K562 (cell line): ENCODE results near the gene GSTA2. TPM values are rescaled to one million over a fixed set of nuclear protein-coding genes. Genes with fewer than 3 reads are reported as not detected.

Experiments used
- ATAC-seq: fragments of 200-7000 bp; cut with Tn5 transposase; 3 replicates; pipeline ENCODE4 v1.9.1; 2020; ENCODE audit warnings: moderate library complexity
- BruUV-seq: library from RNA; stranded (reverse); fragments of 400-500 nt; replicated peaks from 2 replicates; lab custom pipeline; 2021; lab: Mats Ljungman, UMichigan
- CTCF ChIA-PET: fragments of 300-600 bp; formaldehyde crosslinking; extraction: SDS; loops from one replicate; lab custom pipeline; 2021; ENCODE audit warnings: low intra/inter-chr PET ratio; lab: Yijun Ruan, JAX
- POLR2A ChIA-PET: fragments of 300-600, 350-650 bp; sonication (Branson Sonifier 250); formaldehyde crosslinking; extraction: SDS; loops from one replicate; lab custom pipeline; 2021; ENCODE audit warnings: antibody characterized with exemption, inconsistent platforms; lab: Yijun Ruan, JAX
- DNase-seq, 4 experiments: peaks; one replicate each; pipeline versions ENCODE4 v3.0.0 to v3.0.0-alpha.2; 2011 to 2018; ENCODE audit warnings: low spot score in 3 of 4, mixed read lengths in 3 of 4; ENCODE audit errors: extremely low read depth in 1 of 4
- FAIRE-seq: peaks from 2 replicates; lab custom pipeline; 2011; peaks lifted over from hg19 to GRCh38; lab: Jason Lieb, UNC
- H2AFZ ChIP-seq: 2 replicates; pipeline ENCODE4 v1.6.0; 2011; ENCODE audit warnings: low read depth, low read length, control low read depth, inconsistent platforms
- H3K27ac ChIP-seq: fragments of 200-600 bp; 3 replicates; pipeline ENCODE4 v1.8.0; 2011; ENCODE audit warnings: low read depth, mild to moderate bottlenecking, control low read depth, inconsistent platforms, low read length, moderate library complexity, mixed read lengths; ENCODE audit errors: extremely low read depth
- H3K27me3 ChIP-seq, 2 experiments: fragments of 300-600 bp in 1 of 2; 2 replicates in 1 of 2; 3 replicates in 1 of 2; pipeline versions ENCODE4 v1.6.0 to v1.8.0; 2011; ENCODE audit warnings: inconsistent platforms in 2 of 2, low read length in 2 of 2, mild to moderate bottlenecking in 1 of 2, mixed read lengths in 1 of 2, moderate library complexity in 1 of 2; ENCODE audit not compliant: control insufficient read depth in 2 of 2, insufficient read depth in 2 of 2
- H3K36me3 ChIP-seq: fragments of 300-600 bp; 3 replicates; pipeline ENCODE4 v1.8.0; 2011; ENCODE audit warnings: mild to moderate bottlenecking, low read length, inconsistent platforms; ENCODE audit not compliant: control insufficient read depth, insufficient read depth
- H3K4me1 ChIP-seq, 2 experiments: fragments of 200-600 bp in 1 of 2; replicated peaks in 1 of 2; 2 replicates in 1 of 2; 3 replicates in 1 of 2; pipeline versions ENCODE4 v1.5.1 to v1.8.0; 2011; ENCODE audit warnings: inconsistent platforms in 2 of 2, low read length in 2 of 2, mild to moderate bottlenecking in 1 of 2, mixed read lengths in 1 of 2, moderate library complexity in 1 of 2; ENCODE audit not compliant: control insufficient read depth in 2 of 2, insufficient read depth in 2 of 2
- H3K4me2 ChIP-seq: 2 replicates; pipeline ENCODE4 v1.6.1; 2011; ENCODE audit warnings: low read length, control low read depth, inconsistent platforms, mixed read lengths; ENCODE audit not compliant: insufficient read depth
- H3K4me3 ChIP-seq: fragments of 200-600 bp; sonication (generic), shearing (Covaris generic); 2 replicates; pipeline ENCODE4 v1.5.1; 2016; ENCODE audit warnings: control low read depth, inconsistent platforms
- H3K79me2 ChIP-seq: fragments of 200-600 bp; 3 replicates; pipeline ENCODE4 v1.8.0; 2011; ENCODE audit warnings: low read length, inconsistent platforms; ENCODE audit not compliant: control insufficient read depth, insufficient read depth
- H3K9ac ChIP-seq, 2 experiments: 2 replicates each; pipeline versions ENCODE4 v1.6.0 to v1.6.1; 2011; ENCODE audit warnings: low read depth in 2 of 2, low read length in 2 of 2, control low read depth in 1 of 2, inconsistent platforms in 1 of 2, mild to moderate bottlenecking in 1 of 2, mixed read lengths in 1 of 2; ENCODE audit not compliant: insufficient read depth in 1 of 2
- H3K9me1 ChIP-seq: one replicate; pipeline ENCODE4 v1.6.0; 2011; ENCODE audit warnings: inconsistent platforms, mild to moderate bottlenecking, low read length, moderate library complexity; ENCODE audit not compliant: control insufficient read depth, insufficient read depth
- H3K9me3 ChIP-seq: replicated peaks from 2 replicates; pipeline ENCODE4 v1.5.1; 2011; ENCODE audit warnings: low read depth, low read length, inconsistent platforms; ENCODE audit not compliant: control insufficient read depth, insufficient read depth
- H4K20me1 ChIP-seq: replicated peaks from 2 replicates; pipeline ENCODE4 v1.6.1; 2011; ENCODE audit warnings: low read length, inconsistent platforms, mixed read lengths; ENCODE audit not compliant: control insufficient read depth, insufficient read depth
- ARID2 ChIP-seq: fragments of 450-650 bp; IDR thresholded peaks from 2 replicates; pipeline ENCODE4 v1.6.1; 2017; ENCODE audit warnings: antibody characterized with exemption, mild to moderate bottlenecking
- BRD9 ChIP-seq: fragments of 450-650 bp; IDR thresholded peaks from 2 replicates; pipeline ENCODE4 v1.6.1; 2018; ENCODE audit warnings: low read depth; ENCODE audit not compliant: partially characterized antibody
- COPS2 ChIP-seq: fragments of 450-650 bp; conservative IDR thresholded peaks from 2 replicates; pipeline ENCODE4 v1.6.1; 2016; ENCODE audit warnings: mild to moderate bottlenecking, moderate library complexity
- FOSL1 ChIP-seq: fragments of 200-800 bp; sonication (Bioruptor generic); conservative IDR thresholded peaks from 2 replicates; pipeline ENCODE4 v1.6.1; 2016; ENCODE audit warnings: missing genetic modification characterization, missing compliant biosample characterization
- GATAD2B ChIP-seq: fragments of 450-650 bp; IDR thresholded peaks from 2 replicates; pipeline ENCODE4 v1.6.1; 2017; ENCODE audit warnings: mild to moderate bottlenecking, borderline replicate concordance
- HCFC1 ChIP-seq: IDR thresholded peaks from 2 replicates; pipeline ENCODE4 v1.6.1; 2012; ENCODE audit warnings: low read depth, low read length, improper control_type of control experiment
- HMG20A ChIP-seq: fragments of 450-650 bp; formaldehyde crosslinking; conservative IDR thresholded peaks from 2 replicates; pipeline ENCODE4 v1.4.0; 2020; ENCODE audit warnings: mild to moderate bottlenecking, mixed read lengths
- JUND ChIP-seq, 2 experiments: IDR thresholded peaks; 2 replicates in 1 of 2; 3 replicates in 1 of 2; pipeline ENCODE4 v1.6.1; 2011; ENCODE audit warnings: borderline replicate concordance in 2 of 2, low read depth in 2 of 2, low read length in 2 of 2, improper control_type of control experiment in 1 of 2, missing biosample characterization in 1 of 2, missing genetic modification characterization in 1 of 2, missing genetic modification reagents in 1 of 2
- LARP7 ChIP-seq: fragments of 450-650 bp; IDR thresholded peaks from 2 replicates; pipeline ENCODE4 v1.6.1; 2016
- NRF1 ChIP-seq, 2 experiments: fragments of 450-650 bp; IDR thresholded peaks in 1 of 2; conservative IDR thresholded peaks in 1 of 2; 2 replicates each; pipeline ENCODE4 v1.6.1; 2014; ENCODE audit warnings: mild to moderate bottlenecking in 2 of 2
- PCBP2 ChIP-seq: fragments of 200-400 bp; formaldehyde crosslinking; IDR thresholded peaks from 2 replicates; pipeline ENCODE4 v1.6.1; 2018; ENCODE audit warnings: low read length, low read depth, mild to moderate bottlenecking, moderate library complexity; ENCODE audit not compliant: poor library complexity, severe bottlenecking
- PRPF4 ChIP-seq: fragments of 200-400 bp; formaldehyde crosslinking; IDR thresholded peaks from one replicate; pipeline ENCODE4 v1.6.1; 2017; ENCODE audit warnings: low read length, low read depth, mild to moderate bottlenecking; ENCODE audit not compliant: insufficient read depth, poor library complexity, severe bottlenecking
- SMARCA5 ChIP-seq: fragments of 450-650 bp; IDR thresholded peaks from 2 replicates; pipeline ENCODE4 v1.6.1; 2016
- SMARCC2 ChIP-seq: fragments of 450-650 bp; IDR thresholded peaks from 2 replicates; pipeline ENCODE4 v1.6.1; 2017; ENCODE audit warnings: antibody characterized with exemption, moderate library complexity, mild to moderate bottlenecking, low read depth
- TBP ChIP-seq: optimal IDR thresholded peaks from 2 replicates; pipeline ENCODE3; 2011; ENCODE audit warnings: low read depth, low read length, improper control_type of control experiment
- ZKSCAN1 ChIP-seq: fragments of 150-350 bp; IDR thresholded peaks from 2 replicates; pipeline ENCODE4 v1.6.1; 2016; ENCODE audit warnings: low read depth, low read length
- ZNF212 ChIP-seq: fragments of 450-650 bp; formaldehyde crosslinking; IDR thresholded peaks from 2 replicates; pipeline ENCODE4 v1.4.0; 2020; ENCODE audit warnings: mild to moderate bottlenecking
- WGBS: fragments of 100-300 bp; shearing (Covaris generic); methylation state at CpG from one replicate; pipeline ENCODE4 v1.1.6; 2016; ENCODE audit warnings: low coverage, mixed read lengths; ENCODE audit not compliant: insufficient coverage; ENCODE audit errors: missing lambda C conversion rate; 5-methylcytosine and 5-hydroxymethylcytosine counted together
- in situ Hi-C: fragments of 300-500 bp; cut with MboI; formaldehyde crosslinking; loops from 4 replicates; pipeline ENCODE4 v1.15.0; 2018; ENCODE audit warnings: inconsistent platforms, mixed read lengths
- intact Hi-C: fragments of 100-400 bp; cut with micrococcal nuclease; formaldehyde crosslinking; loops from 2 replicates; pipeline ENCODE4 v1.14.2; 2022
- polyA plus RNA-seq, 8 experiments: library from polyadenylated mRNA; depleted of rRNA in 4 of 8; stranded (reverse) in 5 of 8; unstranded in 3 of 8; fragments of >200 nt; fragmentation: Nextera tagmentation in 2 of 8; fragmentation: Illumina TruSeq in 1 of 8; extraction: Ambion mirVana in 2 of 8; extraction: Trizol in 1 of 8; gene quantifications; 2 replicates each; pipeline versions ENCODE4 v1.2.1 to v1.2.3, GENCODE V29; 2011 to 2014; ENCODE audit warnings: inconsistent platforms in 1 of 8, missing spikeins in 1 of 8
- total RNA-seq, 7 experiments: library from RNA; depleted of rRNA in 6 of 7; stranded (reverse); fragments of >200 nt in 6 of 7; fragmentation: Illumina TruSeq in 2 of 7; extraction: Trizol in 2 of 7; gene quantifications; 2 replicates each; pipeline versions ENCODE4 v1.2.1 to v1.2.3, GENCODE V29; 2011 to 2021; ENCODE audit warnings: low replicate concordance in 1 of 7
- TF ChIP-seq, protein P1 (sequence below), 2 experiments: IDR thresholded peaks; 2 replicates each; pipeline ENCODE4 v1.6.1; 2012; ENCODE audit warnings: improper control_type of control experiment in 2 of 2, low read depth in 2 of 2, low read length in 2 of 2, borderline replicate concordance in 1 of 2
- TF ChIP-seq, protein P2 (sequence below): sonication (generic); formaldehyde crosslinking; IDR thresholded peaks from 2 replicates; pipeline ENCODE4 v1.8.0; 2022; ENCODE audit warnings: missing genetic modification reagents, mild to moderate bottlenecking, borderline replicate concordance

Gene GSTA2
- total and polyA plus RNA-seq, 9 of the 15 experiments (the other 6 are each of a cell fraction or from before 2014, with no cell fraction given) = 0.11 to 0.24 (median 0.14) TPM; not detected in 3

DNA sequence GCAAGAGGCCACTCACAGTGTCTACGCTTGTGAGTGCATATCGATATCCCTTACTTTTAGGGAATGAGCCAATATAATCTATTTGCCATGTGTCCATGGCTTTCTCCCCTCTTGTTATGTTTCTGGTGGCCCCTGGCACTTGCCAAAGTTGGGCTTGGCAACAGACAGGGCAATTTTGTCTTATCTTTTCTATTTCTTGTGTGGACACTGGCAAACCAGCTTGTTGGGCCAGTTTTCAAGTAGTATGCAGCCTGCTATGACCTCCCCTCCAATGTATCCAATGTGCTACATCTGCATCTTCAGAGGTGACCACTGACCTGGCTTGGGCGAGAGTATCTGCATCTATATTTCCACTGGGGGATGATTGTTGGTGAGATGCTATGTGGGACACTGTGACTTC lies 29.2 kb downstream of the GSTA2 start:
- ChIA-PET POLR2A (interaction anchor here (0.6 kb wide), 1 partner anchor 66 kb away, joined by 3 read pairs; no protein-coding TSS in a partner anchor), CTCF (no interaction called here)
- intact Hi-C loops = no loop called here
- H2AFZ ChIP-seq = no peak overlapping the region
- H3K4me3 ChIP-seq = no peak overlapping the region
- H3K4me1 ChIP-seq = peaks cover 0 to 6% of the 10 kb centered on the region in 2 experiments; a peak in 2 of 5 replicates
- DNase-seq = no peak
- no peaks in the 10 kb centered on the region for H3K36me3 ChIP-seq
- H3K79me2 ChIP-seq = no peaks in the 10 kb centered on the region
- TF ChIP-seq JUND (IDR thresholded peaks at IDR 0.05; ENCODE audit: borderline replicate concordance, low read depth, low read length) = no peak
- no peak for TF ChIP-seq JUND (tag; IDR thresholded peaks at IDR 0.05; ENCODE audit: borderline replicate concordance, low read depth, low read length)
- no peak for TF ChIP-seq ARID2
- TF ChIP-seq, protein P1, sequence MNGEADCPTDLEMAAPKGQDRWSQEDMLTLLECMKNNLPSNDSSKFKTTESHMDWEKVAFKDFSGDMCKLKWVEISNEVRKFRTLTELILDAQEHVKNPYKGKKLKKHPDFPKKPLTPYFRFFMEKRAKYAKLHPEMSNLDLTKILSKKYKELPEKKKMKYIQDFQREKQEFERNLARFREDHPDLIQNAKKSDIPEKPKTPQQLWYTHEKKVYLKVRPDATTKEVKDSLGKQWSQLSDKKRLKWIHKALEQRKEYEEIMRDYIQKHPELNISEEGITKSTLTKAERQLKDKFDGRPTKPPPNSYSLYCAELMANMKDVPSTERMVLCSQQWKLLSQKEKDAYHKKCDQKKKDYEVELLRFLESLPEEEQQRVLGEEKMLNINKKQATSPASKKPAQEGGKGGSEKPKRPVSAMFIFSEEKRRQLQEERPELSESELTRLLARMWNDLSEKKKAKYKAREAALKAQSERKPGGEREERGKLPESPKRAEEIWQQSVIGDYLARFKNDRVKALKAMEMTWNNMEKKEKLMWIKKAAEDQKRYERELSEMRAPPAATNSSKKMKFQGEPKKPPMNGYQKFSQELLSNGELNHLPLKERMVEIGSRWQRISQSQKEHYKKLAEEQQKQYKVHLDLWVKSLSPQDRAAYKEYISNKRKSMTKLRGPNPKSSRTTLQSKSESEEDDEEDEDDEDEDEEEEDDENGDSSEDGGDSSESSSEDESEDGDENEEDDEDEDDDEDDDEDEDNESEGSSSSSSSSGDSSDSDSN (IDR thresholded peaks at IDR 0.05; ENCODE audit: borderline replicate concordance in 1 of 2, low read depth in 2 of 2, low read length in 2 of 2) = no peak
- TF ChIP-seq TBP = no peak
- TF ChIP-seq FOSL1 (tag) = no peak
- TF ChIP-seq HCFC1 = no peak
- no peak for TF ChIP-seq GATAD2B
- TF ChIP-seq ZNF212 (CRISPR knock-in tag) = no peak
- TF ChIP-seq PRPF4 = no peak
- no peak for TF ChIP-seq LARP7
- TF ChIP-seq, protein P2, sequence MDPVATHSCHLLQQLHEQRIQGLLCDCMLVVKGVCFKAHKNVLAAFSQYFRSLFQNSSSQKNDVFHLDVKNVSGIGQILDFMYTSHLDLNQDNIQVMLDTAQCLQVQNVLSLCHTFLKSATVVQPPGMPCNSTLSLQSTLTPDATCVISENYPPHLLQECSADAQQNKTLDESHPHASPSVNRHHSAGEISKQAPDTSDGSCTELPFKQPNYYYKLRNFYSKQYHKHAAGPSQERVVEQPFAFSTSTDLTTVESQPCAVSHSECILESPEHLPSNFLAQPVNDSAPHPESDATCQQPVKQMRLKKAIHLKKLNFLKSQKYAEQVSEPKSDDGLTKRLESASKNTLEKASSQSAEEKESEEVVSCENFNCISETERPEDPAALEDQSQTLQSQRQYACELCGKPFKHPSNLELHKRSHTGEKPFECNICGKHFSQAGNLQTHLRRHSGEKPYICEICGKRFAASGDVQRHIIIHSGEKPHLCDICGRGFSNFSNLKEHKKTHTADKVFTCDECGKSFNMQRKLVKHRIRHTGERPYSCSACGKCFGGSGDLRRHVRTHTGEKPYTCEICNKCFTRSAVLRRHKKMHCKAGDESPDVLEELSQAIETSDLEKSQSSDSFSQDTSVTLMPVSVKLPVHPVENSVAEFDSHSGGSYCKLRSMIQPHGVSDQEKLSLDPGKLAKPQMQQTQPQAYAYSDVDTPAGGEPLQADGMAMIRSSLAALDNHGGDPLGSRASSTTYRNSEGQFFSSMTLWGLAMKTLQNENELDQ (CRISPR knock-in tag) = no peak
- no peak for TF ChIP-seq ZKSCAN1
- no peak for TF ChIP-seq COPS2
- no peak for TF ChIP-seq SMARCA5
- TF ChIP-seq PCBP2 = no peak
- TF ChIP-seq SMARCC2 = no peak
- TF ChIP-seq BRD9 = no peak
- no peak for TF ChIP-seq HMG20A (CRISPR knock-in tag)
- no peak for TF ChIP-seq NRF1 (conservative IDR thresholded peaks at IDR 0.05 in 1 of 2, IDR thresholded peaks at IDR 0.05 in 1 of 2)
- no peak for ATAC-seq
- H3K9ac ChIP-seq = no peak overlapping the region
- H4K20me1 ChIP-seq = no peaks in the 10 kb centered on the region
- peaks cover 0 to 9% of the 10 kb centered on the region in 2 experiments; a peak in 2 of 5 replicates for H3K27me3 ChIP-seq
- no TSS peak for BruUV-seq
- no peak for FAIRE-seq
- H3K9me1 ChIP-seq = no peaks in the 10 kb centered on the region
- no peak overlapping the region for H3K27ac ChIP-seq
- H3K4me2 ChIP-seq = no peak overlapping the region
- in situ Hi-C loops = no loop called here
- H3K9me3 ChIP-seq = no peaks in the 10 kb centered on the region
- WGBS = 0% methylated on average over 3 of the region's 3 CpGs
